Keratinocyte (primary cell): Measurements from ENCODE around the gene GBP1. TPM values are rescaled to one million over a fixed set of nuclear protein-coding genes. Genes with fewer than 3 reads are reported as not detected.
A peak's percentile ranks its signal among the peaks of the same experiment; 100 is the strongest.

Experiments used
- DNase-seq: peaks from one replicate; pipeline ENCODE4 v3.0.0-alpha.2; 2011; ENCODE audit warnings: low read depth, missing footprints, low spot score
- FAIRE-seq: peaks from 2 replicates; lab custom pipeline; 2011; peaks lifted over from hg19 to GRCh38; lab: Jason Lieb, UNC
- H2AFZ ChIP-seq: 2 replicates; pipeline ENCODE4 v1.6.0; 2012; ENCODE audit warnings: low read length, control low read depth, inconsistent platforms; ENCODE audit not compliant: control insufficient read depth
- H3K27ac ChIP-seq: 2 replicates; pipeline ENCODE4 v1.5.1; 2011; ENCODE audit warnings: low read length; ENCODE audit not compliant: control insufficient read depth, insufficient read depth
- H3K27me3 ChIP-seq: 3 replicates; pipeline ENCODE4 v1.6.0; 2011; ENCODE audit warnings: low read length; ENCODE audit not compliant: control insufficient read depth, insufficient read depth; ENCODE audit errors: extremely low read depth
- H3K36me3 ChIP-seq, 2 experiments: 2 replicates in 1 of 2; 3 replicates in 1 of 2; pipeline ENCODE4 v1.5.1; 2011; ENCODE audit warnings: low read length in 2 of 2, mild to moderate bottlenecking in 1 of 2; ENCODE audit not compliant: control insufficient read depth in 2 of 2, insufficient read depth in 2 of 2; ENCODE audit errors: extremely low read depth in 1 of 2
- H3K4me1 ChIP-seq: 3 replicates; pipeline ENCODE4 v1.5.1; 2011; ENCODE audit warnings: low read length; ENCODE audit not compliant: control insufficient read depth, insufficient read depth; ENCODE audit errors: extremely low read depth
- H3K4me2 ChIP-seq: 3 replicates; pipeline ENCODE4 v1.6.0; 2011; ENCODE audit warnings: low read depth, low read length; ENCODE audit not compliant: control insufficient read depth, insufficient read depth; ENCODE audit errors: extremely low read depth
- H3K4me3 ChIP-seq, 3 experiments: fragments of 200-600 bp in 1 of 3; sonication (generic) in 1 of 3; 2 replicates in 2 of 3; 3 replicates in 1 of 3; pipeline ENCODE4 v1.5.1; 2011 to 2016; ENCODE audit warnings: low read length in 3 of 3, mild to moderate bottlenecking in 3 of 3, control low read depth in 2 of 3, inconsistent platforms in 1 of 3, low read depth in 1 of 3, mixed read lengths in 1 of 3, mixed run types in 1 of 3, moderate library complexity in 1 of 3; ENCODE audit not compliant: control insufficient read depth in 2 of 3, insufficient read depth in 2 of 3; ENCODE audit errors: extremely low read depth in 1 of 3
- H3K79me2 ChIP-seq: 2 replicates; pipeline ENCODE4 v1.6.0; 2012; ENCODE audit warnings: low read length; ENCODE audit not compliant: control insufficient read depth, insufficient read depth
- H3K9ac ChIP-seq: 3 replicates; pipeline ENCODE4 v1.6.0; 2011; ENCODE audit warnings: low read length; ENCODE audit not compliant: control insufficient read depth, insufficient read depth; ENCODE audit errors: extremely low read depth
- H3K9me1 ChIP-seq: 3 replicates; pipeline ENCODE4 v1.6.0; 2011; ENCODE audit warnings: low read length; ENCODE audit not compliant: control insufficient read depth, insufficient read depth; ENCODE audit errors: extremely low read depth
- H3K9me3 ChIP-seq: 2 replicates; pipeline ENCODE4 v1.5.1; 2012; ENCODE audit warnings: low read depth, low read length; ENCODE audit not compliant: control insufficient read depth
- H4K20me1 ChIP-seq: 3 replicates; pipeline ENCODE4 v1.6.0; 2011; ENCODE audit warnings: low read length; ENCODE audit not compliant: control insufficient read depth, insufficient read depth; ENCODE audit errors: extremely low read depth
- EZH2 ChIP-seq: IDR thresholded peaks from one replicate; pipeline ENCODE4 v1.6.1; 2012; ENCODE audit warnings: inconsistent platforms, mild to moderate bottlenecking, low read length, moderate library complexity
- dilution Hi-C: fragments of 300-500 bp; cut with MboI; formaldehyde crosslinking; loops from one replicate; pipeline ENCODE4 v1.7.0; 2020; ENCODE audit warnings: low sequenced_read_pairs; ENCODE audit not compliant: extremely low pct_ligation_motif_present
- polyA plus RNA-seq, 5 experiments: library from polyadenylated mRNA; depleted of rRNA in 3 of 5; stranded (reverse) in 3 of 5; stranded (forward) in 1 of 5; unstranded in 1 of 5; fragments of >200 nt; gene quantifications; 1 replicate in 1 of 5; 2 replicates in 3 of 5; 3 replicates in 1 of 5; pipeline versions ENCODE4 v1.2.1 to v1.2.3, GENCODE V29; 2011 to 2012; ENCODE audit warnings: missing spikeins in 2 of 5, low read depth in 1 of 5, low replicate concordance in 1 of 5
- TF ChIP-seq, protein P1 (sequence below), 3 experiments: IDR thresholded peaks in 1 of 3; conservative IDR thresholded peaks in 1 of 3; optimal IDR thresholded peaks in 1 of 3; 2 replicates in 2 of 3; 3 replicates in 1 of 3; pipeline versions ENCODE3 to v1.5.1; 2011; ENCODE audit warnings: low read length in 3 of 3, mild to moderate bottlenecking in 3 of 3, moderate library complexity in 2 of 3, control low read depth in 1 of 3, inconsistent platforms in 1 of 3; ENCODE audit not compliant: insufficient read depth in 2 of 3; ENCODE audit errors: extremely low read depth in 1 of 3

GBP1 gene
- polyA plus RNA-seq, 1 donor (not counting 4 experiments of a cell fraction or from before 2014, with no cell fraction given), result 22.7 TPM

DNA sequence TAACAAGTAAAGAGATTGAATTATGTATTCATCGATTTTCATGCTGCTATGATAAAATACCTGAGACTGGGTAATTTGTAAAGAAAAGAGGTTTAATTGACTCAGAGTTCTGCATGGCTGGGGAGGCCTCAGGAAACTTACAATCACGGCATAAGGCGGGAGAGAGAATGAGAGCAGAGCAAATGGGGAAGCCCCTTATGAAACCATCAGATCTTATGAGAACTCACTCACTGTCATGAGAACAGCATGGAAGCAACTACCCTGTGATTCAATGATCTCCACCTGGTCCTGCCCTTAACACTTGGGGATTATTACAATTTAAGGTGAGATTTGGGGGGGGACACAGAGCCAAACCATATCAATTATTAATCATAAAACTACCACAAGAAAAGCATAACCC, 39.1 kb downstream of the GBP1 start:
- FAIRE-seq, result no peak
- H2AFZ ChIP-seq, result no peak overlapping the region
- DNase-seq, result no peak
- no peak overlapping the region for H3K9ac ChIP-seq
- no peak overlapping the region for H3K4me3 ChIP-seq
- no peaks in the 10 kb centered on the region for H3K36me3 ChIP-seq
- no peaks in the 10 kb centered on the region for H3K27me3 ChIP-seq
- H3K9me3 ChIP-seq, result no peaks in the 10 kb centered on the region
- no peak overlapping the region for H3K27ac ChIP-seq
- H3K4me1 ChIP-seq, result peaks cover 10% of the 10 kb centered on the region
- TF ChIP-seq EZH2, result no peak
- TF ChIP-seq, protein P1, sequence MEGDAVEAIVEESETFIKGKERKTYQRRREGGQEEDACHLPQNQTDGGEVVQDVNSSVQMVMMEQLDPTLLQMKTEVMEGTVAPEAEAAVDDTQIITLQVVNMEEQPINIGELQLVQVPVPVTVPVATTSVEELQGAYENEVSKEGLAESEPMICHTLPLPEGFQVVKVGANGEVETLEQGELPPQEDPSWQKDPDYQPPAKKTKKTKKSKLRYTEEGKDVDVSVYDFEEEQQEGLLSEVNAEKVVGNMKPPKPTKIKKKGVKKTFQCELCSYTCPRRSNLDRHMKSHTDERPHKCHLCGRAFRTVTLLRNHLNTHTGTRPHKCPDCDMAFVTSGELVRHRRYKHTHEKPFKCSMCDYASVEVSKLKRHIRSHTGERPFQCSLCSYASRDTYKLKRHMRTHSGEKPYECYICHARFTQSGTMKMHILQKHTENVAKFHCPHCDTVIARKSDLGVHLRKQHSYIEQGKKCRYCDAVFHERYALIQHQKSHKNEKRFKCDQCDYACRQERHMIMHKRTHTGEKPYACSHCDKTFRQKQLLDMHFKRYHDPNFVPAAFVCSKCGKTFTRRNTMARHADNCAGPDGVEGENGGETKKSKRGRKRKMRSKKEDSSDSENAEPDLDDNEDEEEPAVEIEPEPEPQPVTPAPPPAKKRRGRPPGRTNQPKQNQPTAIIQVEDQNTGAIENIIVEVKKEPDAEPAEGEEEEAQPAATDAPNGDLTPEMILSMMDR (optimal IDR thresholded peaks at IDR 0.05 in 1 of 3, IDR thresholded peaks at IDR 0.05 in 1 of 3, conservative IDR thresholded peaks at IDR 0.05 in 1 of 3; ENCODE audit: extremely low read depth in 1 of 3, insufficient read depth in 2 of 3, low read length in 3 of 3), result no peak
- dilution Hi-C loops, result no loop called here
- H4K20me1 ChIP-seq, result no peaks in the 10 kb centered on the region
- no peak overlapping the region for H3K4me2 ChIP-seq
- peaks cover 14% of the 10 kb centered on the region for H3K79me2 ChIP-seq
- H3K9me1 ChIP-seq, result no peaks in the 10 kb centered on the region

DNA sequence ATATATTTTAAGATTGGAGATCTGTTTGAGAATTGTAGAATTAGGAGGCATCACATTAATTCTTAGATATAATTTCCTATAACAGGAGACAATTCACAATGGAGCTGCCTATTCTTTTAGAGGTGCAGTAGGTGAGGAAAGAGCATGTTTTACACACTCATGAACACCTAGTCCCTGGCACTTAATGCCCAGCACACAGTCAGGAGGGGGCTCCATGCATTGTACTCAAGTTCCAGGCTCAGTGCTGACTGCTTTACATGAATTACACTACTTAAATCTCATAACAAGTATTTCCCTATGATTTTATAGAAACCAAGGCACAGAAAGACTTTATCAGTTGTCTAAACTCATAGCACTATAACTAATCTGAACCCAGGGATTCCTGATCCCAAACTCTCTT, 42.0 kb downstream of the GBP1 start:
- H3K27me3 ChIP-seq, result no peaks in the 10 kb centered on the region
- no peak for FAIRE-seq
- peak overlapping the region; percentile 39 for H3K9ac ChIP-seq
- TF ChIP-seq, protein P1 (optimal IDR thresholded peaks at IDR 0.05 in 1 of 3, IDR thresholded peaks at IDR 0.05 in 1 of 3, conservative IDR thresholded peaks at IDR 0.05 in 1 of 3; ENCODE audit: extremely low read depth in 1 of 3, insufficient read depth in 2 of 3, low read length in 3 of 3), result no peak
- no peak for TF ChIP-seq EZH2
- H4K20me1 ChIP-seq, result no peaks in the 10 kb centered on the region
- H3K79me2 ChIP-seq, result peaks cover 21% of the 10 kb centered on the region
- no peaks in the 10 kb centered on the region for H3K9me3 ChIP-seq
- peak overlapping the region in 2 of 3 experiments; percentile 97 to 98 for H3K4me3 ChIP-seq
- peaks cover 3 to 7% of the 10 kb centered on the region in 2 experiments for H3K36me3 ChIP-seq
- H3K4me2 ChIP-seq, result peak overlapping the region; percentile 97
- H3K4me1 ChIP-seq, result peaks cover 24% of the 10 kb centered on the region
- DNase-seq, result no peak
- dilution Hi-C loops, result no loop called here
- peak overlapping the region; percentile 95 for H2AFZ ChIP-seq
- H3K9me1 ChIP-seq, result no peaks in the 10 kb centered on the region
- peak overlapping the region; percentile 89 for H3K27ac ChIP-seq
